PC-3 (cell line): ENCODE measurements around the gene GAS2L1. TPM values are rescaled to one million over a fixed set of nuclear protein-coding genes. Genes with fewer than 3 reads are reported as not detected.

Experiments
- ATAC-seq: fragments of 200-7000 bp; cut with Tn5 transposase; 2 replicates; pipeline ENCODE4 v1.9.1; 2020; ENCODE audit warnings: mild to moderate bottlenecking, moderate library complexity
- BruUV-seq: library from RNA; stranded (reverse); fragments of 400-500 nt; replicated peaks from 2 replicates; lab custom pipeline; 2021; lab: Mats Ljungman, UMichigan
- CTCF ChIA-PET: fragments of 300-600 bp; sonication (Branson Sonifier 250); formaldehyde crosslinking; loops from one replicate; lab custom pipeline; 2022; ENCODE audit warnings: antibody characterized with exemption; lab: Charles Lee
- POLR2A ChIA-PET: fragments of 300-600 bp; sonication (Branson Sonifier 250); formaldehyde crosslinking; loops from one replicate; lab custom pipeline; 2022; ENCODE audit warnings: antibody characterized with exemption; ENCODE audit not compliant: unreplicated experiment; lab: Charles Lee
- DNase-seq: peaks from one replicate; pipeline ENCODE4 v3.0.0-alpha.2; 2015
- H2AFZ ChIP-seq: fragments of 300-600 bp; sonication (generic); 2 replicates; pipeline ENCODE4 v1.6.0; 2016; ENCODE audit warnings: antibody characterized with exemption, low read length
- H3F3A ChIP-seq: fragments of 300-600 bp; sonication (generic); one replicate; pipeline ENCODE4 v1.6.0; 2017; ENCODE audit warnings: antibody characterized with exemption, low read length, control low read depth, mild to moderate bottlenecking; ENCODE audit not compliant: unreplicated experiment
- H3K27ac ChIP-seq: fragments of 300-600 bp; sonication (generic); 2 replicates; pipeline ENCODE4 v1.5.1; 2016; ENCODE audit warnings: mild to moderate bottlenecking, low read length
- H3K27me3 ChIP-seq: fragments of 300-600 bp; sonication (generic); 2 replicates; pipeline ENCODE4 v1.6.1; 2016; ENCODE audit warnings: low read length, mixed read lengths
- H3K36me3 ChIP-seq: fragments of 300-600 bp; sonication (generic); 2 replicates; pipeline ENCODE4 v1.6.1; 2016; ENCODE audit warnings: low read depth, mixed run types, low read length, mixed read lengths
- H3K4me1 ChIP-seq: fragments of 300-600 bp; sonication (generic); 2 replicates; pipeline ENCODE4 v1.5.1; 2016; ENCODE audit warnings: low read length; ENCODE audit not compliant: insufficient read depth
- H3K4me2 ChIP-seq: fragments of 300-600 bp; sonication (generic); 2 replicates; pipeline ENCODE4 v1.6.0; 2016; ENCODE audit warnings: low read length
- H3K4me3 ChIP-seq: fragments of 300-600 bp; sonication (generic); 2 replicates; pipeline ENCODE4 v1.5.1; 2016; ENCODE audit warnings: mild to moderate bottlenecking, low read length, mixed read lengths
- H3K79me2 ChIP-seq: fragments of 300-600 bp; sonication (generic); 2 replicates; pipeline ENCODE4 v1.6.1; 2017; ENCODE audit warnings: low read length, mixed read lengths
- H3K9ac ChIP-seq: fragments of 300-600 bp; sonication (generic); 2 replicates; pipeline ENCODE4 v1.6.0; 2016; ENCODE audit warnings: mild to moderate bottlenecking, low read length
- H3K9me2 ChIP-seq: fragments of 300-600 bp; sonication (generic); replicated peaks from 2 replicates; pipeline ENCODE4 v1.6.1; 2016; ENCODE audit warnings: mixed run types, low read length, mixed read lengths
- H3K9me3 ChIP-seq: fragments of 300-600 bp; sonication (generic); 2 replicates; pipeline ENCODE4 v1.6.1; 2016; ENCODE audit warnings: low read length, mixed read lengths
- H4K20me1 ChIP-seq: fragments of 300-600 bp; sonication (generic); 2 replicates; pipeline ENCODE4 v1.6.1; 2016; ENCODE audit warnings: low read length, mixed read lengths
- CTCF ChIP-seq: fragments of 300-600 bp; sonication (generic); conservative IDR thresholded peaks from 2 replicates; pipeline ENCODE4 v1.5.1; 2017; ENCODE audit warnings: antibody characterized with exemption, low read depth, mild to moderate bottlenecking, low read length
- EZH2 ChIP-seq: fragments of 300-600 bp; sonication (generic); IDR thresholded peaks from one replicate; pipeline ENCODE4 v1.6.1; 2017; ENCODE audit warnings: antibody characterized with exemption, mild to moderate bottlenecking, low read length; ENCODE audit not compliant: unreplicated experiment
- EZH2phosphoT487 ChIP-seq: fragments of 300-600 bp; sonication (generic); IDR thresholded peaks from 2 replicates; pipeline ENCODE4 v1.6.1; 2018; ENCODE audit warnings: mild to moderate bottlenecking, antibody characterized with exemption, low read length, borderline replicate concordance
- intact Hi-C: fragments of 100-400 bp; cut with micrococcal nuclease; formaldehyde crosslinking; loops from 2 replicates; pipeline ENCODE4 v1.9.0; 2023
- total RNA-seq: library from RNA; depleted of rRNA; stranded (reverse); fragments of >200 nt; gene quantifications from 2 replicates; pipeline ENCODE4 v1.2.3, GENCODE V29; 2014

GAS2L1 gene
- total RNA-seq, 1 experiment from 2014 or later, result 58.4 TPM

GRCh38 chr22:29265305-29265704 is 41.1 kb upstream of the GAS2L1 start:
- no peaks in the 10 kb centered on the region for H3K9me3 ChIP-seq
- H3K27ac ChIP-seq, result no peak overlapping the region
- H3K4me3 ChIP-seq, result no peak overlapping the region
- ChIA-PET POLR2A (no interaction called here), CTCF (no interaction called here)
- H3K4me1 ChIP-seq, result peaks cover 14% of the 10 kb centered on the region; the same call in 1 of the 2 replicates
- DNase-seq, result no peak
- peaks cover 16% of the 10 kb centered on the region for H4K20me1 ChIP-seq
- no peak for ATAC-seq
- TF ChIP-seq EZH2 (no peak), EZH2phosphoT487 (no peak), CTCF (no peak)
- intact Hi-C loops, result no loop called here
- BruUV-seq, result no TSS peak
- H3K79me2 ChIP-seq, result peaks cover 45% of the 10 kb centered on the region
- no peaks in the 10 kb centered on the region for H3F3A ChIP-seq
- H3K4me2 ChIP-seq, result no peak overlapping the region
- H3K9ac ChIP-seq, result no peak overlapping the region
- H2AFZ ChIP-seq, result no peak overlapping the region
- H3K27me3 ChIP-seq, result no peaks in the 10 kb centered on the region
- H3K9me2 ChIP-seq, result no peaks in the 10 kb centered on the region
- no peaks in the 10 kb centered on the region; the same call in 1 of the 2 replicates for H3K36me3 ChIP-seq

- H2AFZ ChIP-seq, result no peak overlapping the region
- H4K20me1 ChIP-seq, result peaks cover 22% of the 10 kb centered on the region
- BruUV-seq, result no TSS peak
- no peaks in the 10 kb centered on the region for H3K27me3 ChIP-seq
- intact Hi-C loops, result no loop called here
- no peaks in the 10 kb centered on the region for H3K9me2 ChIP-seq
- H3K9me3 ChIP-seq, result no peaks in the 10 kb centered on the region
- no peaks in the 10 kb centered on the region for H3F3A ChIP-seq
- DNase-seq (no peak), ATAC-seq (no peak)
- H3K27ac ChIP-seq, result no peak overlapping the region
- H3K4me2 ChIP-seq, result peak overlapping the region; percentile 85
- no peak for TF ChIP-seq EZH2
- no peak for TF ChIP-seq CTCF
- no peak for TF ChIP-seq EZH2phosphoT487
- peaks cover 19% of the 10 kb centered on the region for H3K4me1 ChIP-seq
- peaks cover 3% of the 10 kb centered on the region; the same call in 1 of the 2 replicates for H3K36me3 ChIP-seq
- ChIA-PET POLR2A (no interaction called here), CTCF (no interaction called here)
- peaks cover 51% of the 10 kb centered on the region for H3K79me2 ChIP-seq
- no peak overlapping the region for H3K9ac ChIP-seq
- H3K4me3 ChIP-seq, result peak overlapping the region; percentile 99; the same call in 1 of the 2 replicates
Measured at GRCh38 chr22:29265929-29266328, 40.5 kb upstream of the GAS2L1 start.

- Histone ChIP-seq H3K9me2 (no peaks in the 10 kb centered on the region), H3K27ac (peak overlapping the region; percentile 97), H3K79me2 (peaks cover 60% of the 10 kb centered on the region), H3K36me3 (peaks cover 12% of the 10 kb centered on the region; the same call in 1 of the 2 replicates), H4K20me1 (peaks cover 30% of the 10 kb centered on the region), H3K4me3 (peak overlapping the region; percentile 99), H3K27me3 (no peaks in the 10 kb centered on the region), H3F3A (no peaks in the 10 kb centered on the region), H3K4me2 (peak overlapping the region; percentile 85), H3K9me3 (no peaks in the 10 kb centered on the region), H3K4me1 (peaks cover 27% of the 10 kb centered on the region), H2AFZ (peak overlapping the region; percentile 99), H3K9ac (peak overlapping the region; percentile 100)
- intact Hi-C loops, result no loop called here
- ChIA-PET POLR2A (interaction anchor here (0.5 kb wide), 1 partner anchor 103 kb away, joined by 4 read pairs; no protein-coding TSS in a partner anchor), CTCF (no interaction called here)
- DNase-seq (no peak), ATAC-seq (peak; percentile 5; the same call in 1 of the 2 replicates)
- no TSS peak for BruUV-seq
- TF ChIP-seq EZH2phosphoT487 (no peak), EZH2 (no peak), CTCF (no peak)
Measured at GRCh38 chr22:29266564-29267461, 39.6 kb upstream of the GAS2L1 start.
